ENCODE measurements around the gene SEC14L5.
"Not testable (repeated sequence)": the region's sequence is repeated elsewhere in the genome, so short reads cannot be mapped to it uniquely, and the experiment has no call there.

SEC14L5 gene

DNA sequence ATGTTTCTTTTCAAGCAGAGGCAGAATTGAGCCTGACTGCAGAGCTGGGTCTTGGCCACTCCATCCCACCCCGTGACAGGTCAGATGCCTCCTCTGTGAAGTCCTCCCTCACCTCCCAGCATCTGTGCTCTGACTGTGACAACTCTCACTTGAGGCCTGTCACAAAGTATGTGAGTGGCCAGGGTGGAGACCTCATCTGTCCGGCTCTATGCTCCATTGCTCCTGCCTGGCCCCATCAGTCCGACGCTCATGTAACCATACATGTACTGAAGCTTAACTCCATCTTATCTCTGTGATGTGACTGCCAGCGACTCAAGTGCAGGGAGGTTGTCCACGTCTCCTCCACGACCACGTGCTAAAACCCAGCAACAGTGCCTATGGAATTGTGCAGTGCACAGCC, 24.7 kb upstream of the SEC14L5 start:
- DNase-seq, result no peak

DNA sequence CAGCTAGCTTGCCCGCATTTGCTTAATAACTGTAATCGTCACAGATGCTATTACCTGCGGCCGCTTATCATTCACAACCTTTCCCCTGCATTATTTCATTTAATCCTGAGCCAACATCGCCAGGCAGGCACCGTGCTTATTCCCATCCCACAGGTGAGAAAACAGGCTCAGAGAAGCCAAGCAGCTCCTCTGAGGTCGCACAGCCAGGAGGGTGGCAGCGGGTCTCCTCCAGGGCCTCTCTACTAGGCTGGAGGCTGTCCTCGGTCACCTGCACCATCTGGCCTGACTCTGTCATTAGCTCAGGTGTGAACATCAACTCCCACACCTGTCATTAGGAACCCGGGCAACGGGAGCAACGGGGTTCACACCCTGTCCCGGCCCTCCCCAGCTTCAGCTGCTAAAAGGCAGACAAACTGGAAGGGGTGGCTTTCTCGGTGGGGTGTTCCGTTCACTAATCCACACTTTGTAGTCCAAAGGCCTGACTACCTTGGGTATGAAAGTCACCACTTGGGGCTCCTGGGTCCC, 24.2 kb upstream of the SEC14L5 start:
- no peak for DNase-seq

DNA sequence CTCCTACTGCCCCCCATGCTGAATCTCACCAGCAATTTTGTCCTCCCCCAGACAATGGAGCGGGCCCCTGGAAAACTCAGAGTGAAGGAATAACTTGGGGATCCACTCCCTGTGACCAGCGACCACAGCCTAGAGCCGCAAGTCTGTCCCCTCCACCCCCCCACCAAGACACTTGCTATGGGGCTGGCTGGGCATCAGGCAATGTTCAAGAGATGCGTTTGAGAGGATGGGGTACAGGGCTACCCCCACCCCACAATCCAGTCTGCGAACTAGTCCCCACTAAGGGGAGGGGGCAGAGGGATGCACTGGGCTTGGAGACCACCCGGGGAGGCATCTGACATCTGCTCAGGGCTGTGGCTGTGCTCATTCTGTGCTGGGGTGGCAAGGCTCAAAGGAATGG, 23.5 kb upstream of the SEC14L5 start:
- no peak for DNase-seq

DNA sequence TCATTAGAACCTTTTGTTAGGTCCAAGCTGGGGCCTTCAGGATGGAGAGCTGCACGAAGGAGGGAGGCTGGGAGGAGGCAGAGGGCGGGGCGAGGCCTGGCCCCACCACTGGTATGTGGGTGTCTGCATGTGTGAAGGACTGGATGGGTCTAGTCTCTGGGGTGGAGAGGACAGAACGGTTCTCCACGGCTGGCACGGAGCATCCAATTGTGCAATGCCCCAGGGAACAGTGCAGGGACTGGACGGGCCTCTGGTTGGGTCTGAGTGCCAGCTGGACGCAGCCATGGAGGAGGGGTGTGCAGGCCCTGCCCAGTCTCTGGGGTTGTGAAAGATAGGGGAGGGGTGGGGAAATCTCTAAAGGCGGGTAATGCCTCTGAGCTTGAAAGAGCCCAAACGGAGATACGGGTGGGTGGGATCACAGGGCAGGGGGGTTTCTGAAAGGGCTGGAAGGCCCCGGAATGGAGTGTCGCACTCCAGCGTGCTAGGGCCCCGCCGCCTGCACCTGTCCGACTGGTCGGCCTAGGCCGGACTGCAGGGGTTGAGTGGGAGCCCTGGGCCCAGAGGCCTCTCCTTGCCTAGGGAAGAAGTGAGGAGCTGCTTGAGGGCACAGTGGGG, 22.8 kb upstream of the SEC14L5 start:
- DNase-seq, result no peak

DNA sequence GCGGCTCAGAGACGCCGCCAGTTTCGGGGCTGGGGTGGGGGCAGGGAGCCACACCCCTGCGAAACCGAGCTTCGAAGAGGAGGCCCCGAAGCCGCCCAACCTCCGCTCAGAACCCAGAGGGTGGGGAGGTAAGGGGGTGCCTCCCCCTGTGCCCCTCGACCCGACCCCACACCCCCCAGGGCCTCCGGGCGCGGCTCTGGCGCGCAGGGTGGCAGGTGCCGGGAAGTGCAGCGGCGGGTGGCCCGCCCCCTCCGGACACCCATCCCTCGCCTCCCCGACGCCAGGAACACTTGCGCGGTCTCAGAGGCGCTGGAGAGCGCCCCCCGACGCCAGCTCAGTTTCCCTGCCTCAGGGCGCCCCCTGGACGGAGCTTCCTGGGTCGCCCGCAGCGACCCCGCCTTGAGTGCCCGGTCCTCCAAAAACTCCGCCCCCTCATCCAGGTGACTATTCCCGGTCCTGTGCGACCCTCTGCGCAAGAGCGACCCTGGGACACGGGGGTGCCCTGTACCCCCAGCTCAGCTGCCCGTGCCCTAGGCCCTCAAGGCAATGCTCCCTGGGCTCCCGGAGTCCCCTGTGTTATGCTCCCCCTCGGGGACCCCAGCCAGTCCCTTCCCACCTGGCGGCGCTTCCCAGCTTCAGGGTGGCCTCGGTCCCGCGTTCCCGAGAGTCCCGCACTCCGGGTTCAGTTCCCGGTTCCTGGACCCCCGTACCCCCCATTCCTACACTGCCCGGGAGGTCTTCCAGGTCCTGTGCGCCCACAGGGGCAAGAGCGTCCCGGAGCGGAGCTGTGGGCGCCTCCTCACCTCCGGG, 21.7 kb upstream of the SEC14L5 start:
- DNase-seq, result no peak

DNA sequence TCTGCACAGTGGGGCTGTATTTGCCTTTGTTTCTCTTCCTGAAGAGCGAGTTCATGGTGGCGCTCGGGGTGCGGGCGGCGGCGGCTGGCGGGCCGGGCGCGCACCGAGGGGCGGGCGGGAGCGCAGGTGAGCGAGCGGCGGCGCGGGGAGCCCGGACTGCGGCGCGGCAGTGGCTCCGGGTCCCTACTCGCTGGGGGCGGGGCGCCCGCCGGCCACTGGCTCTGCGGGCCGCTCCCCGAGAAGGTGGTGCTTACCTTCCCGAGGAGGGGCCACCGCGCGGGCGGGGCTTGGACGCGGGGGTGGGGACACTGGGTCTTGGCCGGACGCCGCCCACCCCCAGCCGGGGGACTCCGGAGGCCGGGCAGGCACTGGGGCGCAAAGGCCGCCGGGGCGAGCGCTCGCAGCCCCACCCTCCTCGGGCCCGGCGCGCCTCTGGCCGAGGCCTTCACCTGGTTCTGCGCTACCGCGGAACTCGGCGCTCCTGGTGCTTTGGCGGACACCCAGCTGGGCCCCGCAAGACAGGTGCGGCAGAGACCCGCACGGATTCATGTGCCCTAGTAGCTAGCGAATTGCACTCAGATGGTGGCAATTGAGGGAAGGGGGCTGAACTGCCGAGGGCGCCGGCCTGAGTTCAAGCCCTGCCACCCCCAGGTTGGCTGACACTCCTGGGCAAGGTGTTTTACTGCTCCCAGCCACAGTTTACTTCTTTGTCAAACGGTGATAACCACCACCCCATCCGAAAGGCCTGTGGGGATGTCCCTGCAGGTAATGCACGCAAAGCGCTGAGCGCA, 20.9 kb upstream of the SEC14L5 start, which contains the start of gene PPL:
TSS of gene PPL (minus strand) at position 158 of the 791 bp plus-strand sequence. CDS start at position 55, 103 bp downstream.
- DNase-seq, result peak; percentile 88

DNA sequence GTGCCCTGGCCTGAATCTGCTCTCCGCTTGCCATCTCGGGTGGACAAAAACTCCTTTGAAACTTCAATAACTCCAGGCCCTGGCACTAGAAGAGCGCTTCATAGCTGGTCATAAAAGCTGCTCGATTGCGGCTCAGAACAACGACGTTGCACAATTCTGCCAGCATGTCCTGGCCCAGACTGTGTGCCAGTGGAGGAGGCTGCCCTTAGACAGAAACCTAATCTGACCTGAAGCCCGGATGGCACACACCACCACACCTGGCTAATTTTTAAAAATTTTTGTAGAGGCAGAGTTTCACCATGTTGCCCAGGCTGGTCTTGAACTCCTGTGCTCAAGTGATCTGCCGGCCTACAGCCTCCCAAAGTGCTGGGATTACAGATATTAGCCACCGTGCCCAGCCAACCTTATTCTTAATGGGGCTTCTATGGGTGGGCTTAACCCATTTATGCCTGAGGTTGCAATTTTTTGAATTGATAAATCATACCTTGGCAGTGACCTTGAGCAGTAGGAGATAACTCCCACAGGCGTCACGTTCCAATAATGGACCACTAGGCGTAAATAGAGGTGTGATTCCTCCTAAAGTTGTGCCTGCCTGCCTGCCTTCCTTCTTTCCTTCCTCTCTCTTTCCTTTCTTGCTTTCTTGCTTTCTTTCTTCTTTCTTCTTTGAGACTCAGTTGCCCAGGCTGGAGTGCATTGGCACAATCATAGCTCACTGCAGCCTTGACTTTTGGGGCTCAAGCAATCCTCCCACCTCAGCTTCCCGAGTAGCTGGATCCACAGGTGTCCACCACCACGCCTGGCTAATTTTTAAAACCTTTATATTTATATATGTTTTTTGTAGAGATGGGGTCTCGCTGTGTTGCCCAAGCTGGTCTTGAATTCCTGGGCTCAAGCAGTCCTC, 20.1 kb upstream of the SEC14L5 start:
- no peak for DNase-seq

DNA sequence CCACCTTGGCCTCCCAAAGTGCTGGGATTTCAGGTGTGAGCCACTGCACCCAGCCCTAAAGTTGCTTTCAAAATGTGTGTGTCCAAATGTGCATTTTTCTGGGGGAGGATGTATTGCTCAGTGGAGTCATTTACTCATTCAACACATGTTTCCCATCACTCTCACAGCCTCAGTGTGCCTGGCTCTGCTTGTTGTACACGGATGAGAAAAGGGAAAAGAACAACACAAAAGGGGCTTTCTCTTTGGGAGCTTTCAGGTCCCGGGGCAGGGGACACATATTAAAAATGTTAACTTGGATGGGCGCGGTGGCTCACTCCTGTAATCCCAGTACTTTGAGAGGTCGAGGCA, 19.5 kb upstream of the SEC14L5 start:
- no peak for DNase-seq

DNA sequence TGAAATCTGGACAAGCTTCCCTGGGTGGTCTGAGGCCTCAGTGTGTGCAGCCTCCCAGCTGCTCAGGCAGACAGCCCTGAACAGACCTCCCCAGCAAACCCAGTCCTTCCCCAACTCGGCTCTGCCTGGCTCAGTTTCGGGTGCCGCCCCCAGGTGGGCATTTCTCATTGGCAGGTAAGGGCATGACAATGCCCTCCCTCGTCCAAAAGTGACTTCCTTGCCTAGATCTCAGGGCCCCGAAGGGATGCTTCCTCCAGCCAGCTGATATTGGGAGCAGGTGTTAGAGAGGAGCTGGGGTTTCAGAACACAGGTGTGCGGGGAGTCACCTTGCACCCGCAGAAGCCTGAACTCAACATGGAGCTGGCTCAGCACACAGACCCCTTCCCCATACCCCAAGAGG, 17.4 kb upstream of the SEC14L5 start:
- no peak for DNase-seq

DNA sequence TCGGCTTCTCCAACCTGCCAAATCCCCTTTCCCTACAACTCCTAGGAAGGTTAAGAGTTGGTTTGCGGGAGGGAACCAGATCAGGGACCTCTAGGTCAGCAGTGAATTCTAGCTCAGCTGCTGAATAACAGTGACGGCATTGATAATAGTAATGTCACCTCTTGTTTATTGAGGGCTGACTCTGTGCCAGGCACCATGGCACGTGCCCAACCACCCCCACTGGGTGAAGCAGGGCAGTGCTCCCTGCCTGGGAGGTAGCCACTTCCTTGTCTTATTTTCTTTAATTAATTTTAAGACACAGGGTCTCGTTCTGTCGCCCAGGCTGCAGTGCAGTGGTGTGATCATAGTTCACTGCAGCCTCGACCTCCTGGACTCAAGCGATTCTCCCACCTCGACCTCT, 15.6 kb upstream of the SEC14L5 start:
- no peak for DNase-seq

DNA sequence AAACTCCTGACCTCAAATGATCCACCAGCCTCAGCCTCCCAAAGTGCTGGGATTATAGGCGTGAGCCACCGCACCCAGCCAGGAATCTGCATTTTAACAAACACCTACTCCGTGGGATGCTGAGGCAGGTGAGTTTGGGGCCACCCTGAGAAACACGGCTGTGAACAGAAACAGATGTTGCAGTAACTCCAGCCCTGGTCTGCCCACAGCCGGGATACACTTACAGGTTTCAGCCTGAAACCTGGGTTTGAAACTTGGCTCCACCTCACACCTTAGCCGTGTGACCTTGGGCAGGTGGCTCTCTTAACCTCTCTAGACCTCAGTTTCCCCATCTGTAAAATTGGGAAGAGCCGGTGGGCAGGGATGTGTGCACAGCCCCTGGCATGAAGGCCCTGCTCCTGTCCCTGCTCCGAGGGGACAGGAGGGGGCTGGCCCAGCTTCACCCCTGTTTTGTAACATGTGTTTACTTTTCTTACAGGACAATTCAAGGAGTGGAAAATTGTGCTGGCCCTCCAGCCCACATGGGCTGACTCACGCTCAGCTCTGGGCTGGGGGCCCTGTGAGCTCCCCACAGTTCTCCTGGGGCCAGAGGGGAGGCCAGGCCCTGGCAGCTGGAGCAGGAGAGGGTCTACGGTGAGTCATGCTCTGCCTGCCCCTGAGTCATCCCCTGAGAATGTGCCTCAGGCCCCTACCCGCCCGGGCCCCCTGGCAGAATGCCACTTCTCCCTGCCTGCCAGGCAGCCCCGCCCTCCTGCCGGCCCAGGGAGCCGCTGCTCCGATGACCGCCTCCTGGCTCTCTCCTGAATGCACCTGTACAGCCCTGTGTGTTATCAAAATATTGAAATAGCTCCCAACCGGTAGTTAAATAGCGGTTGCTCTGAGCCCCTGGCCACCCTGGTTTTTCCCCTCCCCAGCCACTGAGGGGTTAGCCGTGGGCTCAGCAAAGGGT, 13.5 kb upstream of the SEC14L5 start:
- DNase-seq, result peak; percentile 61

DNA sequence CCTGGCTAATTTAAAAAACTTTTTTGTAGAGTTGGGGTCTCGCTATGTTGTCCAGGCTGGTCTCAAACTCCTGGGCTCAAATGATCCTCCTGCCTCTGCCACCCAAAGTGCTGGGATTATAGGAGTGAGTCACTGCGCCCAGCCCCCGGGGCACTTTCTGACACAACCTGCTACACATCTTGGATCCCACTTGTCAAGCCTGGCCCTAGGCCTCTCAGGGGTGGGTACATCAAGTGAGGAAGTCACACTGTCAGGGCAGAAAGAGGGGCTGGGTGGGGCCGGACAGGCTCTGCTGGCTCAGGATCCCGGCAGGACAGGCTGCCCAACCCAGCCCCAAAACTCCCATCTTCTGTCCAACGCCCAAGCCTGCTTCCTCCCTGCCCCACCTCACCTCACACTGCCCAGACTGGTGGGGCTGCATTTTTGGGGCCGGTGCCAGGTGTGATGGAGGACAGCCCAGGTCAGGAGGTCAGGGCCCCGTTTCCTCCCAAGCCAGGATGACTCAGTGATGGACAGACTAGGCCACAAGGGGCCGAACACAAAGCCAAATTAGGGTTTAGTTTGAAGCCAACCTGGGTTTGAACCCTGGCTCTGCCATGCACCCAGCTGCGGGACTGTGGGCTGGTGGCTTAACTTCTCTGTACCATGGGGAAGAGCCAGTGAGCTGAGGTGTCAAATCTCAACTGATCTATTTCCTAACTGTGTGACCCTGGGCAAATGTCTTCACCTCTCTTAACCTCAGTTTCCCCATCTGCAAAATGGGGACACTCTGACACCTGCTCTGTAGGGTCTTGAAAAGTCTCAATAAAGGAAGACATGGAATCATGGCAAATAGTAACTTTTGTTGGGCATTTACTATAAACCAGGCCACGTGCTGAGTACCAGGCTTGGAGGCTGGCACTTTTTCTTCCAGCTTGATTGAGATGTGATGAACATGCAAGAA, 12.3 kb upstream of the SEC14L5 start:
- no peak for DNase-seq

DNA sequence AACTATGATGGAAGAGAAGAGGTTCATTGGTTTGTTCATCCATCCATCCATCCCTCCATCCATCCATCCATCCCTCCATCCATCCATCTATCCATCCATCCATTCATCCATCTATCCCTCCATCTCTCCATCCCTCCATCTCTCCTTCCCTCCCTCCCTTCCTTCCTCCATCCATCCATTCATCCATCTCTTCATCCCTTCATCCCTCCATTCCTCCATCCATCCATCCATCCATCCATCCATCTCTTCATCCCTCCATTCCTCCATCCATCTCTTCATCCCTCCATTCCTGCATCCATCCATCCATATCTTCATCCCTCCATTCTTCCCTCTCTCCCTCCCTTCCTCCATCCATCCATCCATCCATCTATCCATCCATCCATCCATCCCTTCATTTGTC, 11.2 kb upstream of the SEC14L5 start:
- DNase-seq, result no peak

DNA sequence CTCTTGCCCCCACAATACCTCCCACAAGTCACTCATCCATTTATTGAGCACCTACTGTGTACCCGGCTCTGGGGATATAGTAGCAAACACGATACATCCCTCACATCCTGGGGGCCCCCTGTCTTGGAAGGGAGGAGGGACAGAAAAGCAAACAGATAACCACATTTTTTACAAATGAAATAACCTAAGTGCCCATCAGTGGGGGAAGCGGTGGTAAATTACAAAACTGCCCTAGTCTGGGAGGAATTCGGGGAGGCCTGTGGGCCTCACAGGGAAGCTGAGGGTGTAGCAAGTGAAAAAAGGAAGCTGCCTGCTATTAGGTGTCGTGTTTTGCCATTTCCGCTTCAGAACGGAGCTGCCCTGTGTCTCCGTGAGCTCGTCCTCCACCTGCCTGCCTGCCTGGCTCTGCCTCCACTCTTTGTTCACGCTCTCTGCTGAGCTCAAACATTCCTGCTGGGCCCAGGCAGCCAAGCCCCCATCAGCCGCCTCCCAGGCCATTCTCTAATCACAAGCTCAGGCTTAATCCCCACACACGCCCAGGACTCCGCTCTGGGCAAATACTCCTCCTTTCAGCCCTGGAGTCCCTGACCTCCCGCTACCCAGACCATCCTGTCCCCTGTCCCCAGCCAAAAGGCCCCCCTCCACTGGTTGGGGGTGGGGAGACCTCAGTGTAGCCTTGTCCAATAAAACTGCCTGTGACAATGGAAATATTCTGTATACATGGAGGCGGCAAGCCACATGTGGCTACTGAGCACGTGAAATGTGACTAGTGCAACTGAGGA, 10.2 kb upstream of the SEC14L5 start:
- DNase-seq, result peak; percentile 52

DNA sequence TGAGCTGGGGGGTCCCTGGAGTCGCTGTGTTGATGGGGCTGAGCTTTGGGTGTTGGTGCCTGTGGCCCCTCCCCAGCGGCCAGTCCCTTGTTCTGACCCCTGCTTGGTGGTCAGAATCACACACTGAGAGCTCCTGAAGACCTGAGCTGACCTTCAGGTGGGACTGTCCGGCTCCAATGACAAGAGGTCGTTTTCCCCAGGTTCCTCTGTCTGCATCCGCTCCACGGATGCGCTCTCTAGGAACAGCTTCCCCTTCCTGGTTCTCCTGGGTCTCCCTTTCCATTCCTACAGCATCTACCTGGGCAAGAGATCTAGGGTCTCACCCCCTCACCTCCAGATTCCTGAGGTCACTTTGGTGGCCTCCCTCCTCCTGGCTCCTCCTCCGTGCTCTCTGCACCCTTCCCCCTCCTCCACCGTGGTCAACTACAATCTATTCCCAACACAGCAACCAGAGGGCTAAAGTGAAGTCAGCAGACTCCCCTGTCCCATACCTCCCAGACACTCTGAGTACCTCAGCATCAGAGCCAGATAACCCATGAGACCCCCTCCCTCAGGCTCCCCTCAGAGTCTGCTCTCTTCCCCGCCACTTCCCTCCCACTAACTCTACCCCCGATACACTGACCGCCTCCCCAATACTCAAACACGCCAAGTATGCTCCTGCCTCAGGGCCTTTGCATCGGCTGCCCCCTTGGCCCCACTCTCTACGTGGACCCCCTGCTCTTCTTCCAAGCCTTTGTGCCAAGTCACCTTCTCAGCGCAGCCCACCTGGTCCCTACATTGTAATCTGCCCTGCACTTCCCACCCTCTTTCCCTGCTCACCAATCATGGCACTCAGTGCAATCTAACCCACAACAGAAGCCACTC, 9.0 kb upstream of the SEC14L5 start:
- no peak for DNase-seq

DNA sequence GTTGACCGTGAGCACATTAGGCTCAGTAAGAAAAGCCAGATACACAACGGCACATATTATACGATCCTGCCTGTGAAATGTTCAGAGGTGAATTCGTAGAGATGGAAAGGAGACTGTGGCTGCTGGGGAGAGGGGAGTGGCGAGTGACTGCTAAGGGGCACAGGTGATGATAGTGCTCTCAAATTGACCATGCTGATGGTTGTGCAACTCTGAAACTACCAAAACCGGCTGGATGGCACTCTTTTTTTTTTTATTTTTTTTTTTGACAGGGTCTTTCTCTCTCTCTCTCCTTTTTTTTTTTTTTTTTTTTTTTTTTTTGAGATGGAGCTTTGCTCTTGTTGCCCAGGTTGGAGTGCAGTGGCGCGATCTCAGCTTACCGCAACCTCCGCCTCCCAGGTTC, 8.1 kb upstream of the SEC14L5 start:
- DNase-seq, result no peak

DNA sequence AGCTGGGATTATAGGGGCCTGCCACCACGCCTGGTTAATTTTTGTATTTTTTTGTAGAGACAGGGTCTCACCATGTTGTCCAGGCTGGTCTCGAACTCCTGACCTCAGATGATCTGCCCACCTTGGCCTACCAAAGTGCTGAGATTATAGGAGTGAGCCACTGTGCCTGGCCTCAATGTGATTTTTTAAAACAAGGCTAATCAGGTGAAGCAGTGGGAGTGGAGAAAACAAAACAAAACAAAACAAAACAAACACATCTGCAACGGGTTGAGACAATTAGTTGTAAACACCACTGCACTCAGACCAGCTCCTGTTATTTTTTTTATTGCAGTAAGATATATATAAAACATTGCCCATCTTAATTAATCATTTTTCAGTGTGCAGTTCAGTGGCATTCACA, 6.5 kb upstream of the SEC14L5 start:
- not testable (repeated sequence) for DNase-seq

DNA sequence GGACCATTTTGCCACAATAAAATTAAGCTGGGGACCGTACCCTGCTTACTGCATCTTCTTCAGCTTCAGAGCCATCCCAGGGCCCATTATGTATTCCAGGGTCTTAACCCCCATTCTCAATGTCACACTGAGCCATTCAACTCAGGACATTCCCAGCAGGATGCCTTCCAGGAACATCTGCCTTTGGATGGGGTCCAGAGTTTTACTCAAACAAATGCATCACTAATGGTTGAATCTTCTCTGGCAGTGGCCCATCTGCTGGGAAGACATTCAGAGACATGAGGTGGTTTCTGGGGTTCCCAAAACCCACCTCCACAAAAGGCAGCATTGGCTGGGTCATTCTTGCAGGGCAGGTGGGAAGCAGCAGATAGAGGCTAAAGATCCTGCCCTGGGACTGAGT, 3.4 kb upstream of the SEC14L5 start:
- no peak for DNase-seq

DNA sequence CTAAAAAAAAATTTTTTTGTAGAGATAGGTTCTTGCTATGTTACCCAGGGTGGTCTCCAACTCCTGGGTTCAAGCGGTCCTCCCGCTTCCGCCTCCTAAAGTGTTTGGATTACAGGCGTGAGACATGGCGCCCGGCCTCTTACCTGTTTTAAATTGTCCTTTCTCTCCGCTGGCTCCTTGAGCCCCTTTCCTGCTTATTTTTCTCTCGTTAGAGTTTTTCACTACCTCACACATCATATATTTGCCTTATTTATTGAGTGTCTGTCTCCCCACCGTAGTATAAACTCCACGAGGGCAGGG, 760 bp upstream of the SEC14L5 start:
- no peak for DNase-seq

All from NCI-H510A (cell line).